PC-3 (cell line): ENCODE results near the gene TELO2.

Source experiments
- CTCF ChIP-seq: fragments of 300-600 bp; sonication (generic); conservative IDR thresholded peaks from 2 replicates; pipeline ENCODE4 v1.5.1; 2017; ENCODE audit warnings: antibody characterized with exemption, low read depth, mild to moderate bottlenecking, low read length
- EZH2phosphoT487 ChIP-seq: fragments of 300-600 bp; sonication (generic); IDR thresholded peaks from 2 replicates; pipeline ENCODE4 v1.6.1; 2018; ENCODE audit warnings: mild to moderate bottlenecking, antibody characterized with exemption, low read length, borderline replicate concordance

GRCh38 chr16:1548727-1549126 lies 55.6 kb downstream of the TELO2 start:
- TF ChIP-seq CTCF (no peak), EZH2phosphoT487 (no peak)
